ENCODE measurements around the gene GEMIN5.
A peak's percentile ranks its signal among the peaks of the same experiment; 100 is the strongest.
"Not testable (repeated sequence)": the region's sequence is repeated elsewhere in the genome, so short reads cannot be mapped to it uniquely, and the experiment has no call there.

Gene GEMIN5, protein sequence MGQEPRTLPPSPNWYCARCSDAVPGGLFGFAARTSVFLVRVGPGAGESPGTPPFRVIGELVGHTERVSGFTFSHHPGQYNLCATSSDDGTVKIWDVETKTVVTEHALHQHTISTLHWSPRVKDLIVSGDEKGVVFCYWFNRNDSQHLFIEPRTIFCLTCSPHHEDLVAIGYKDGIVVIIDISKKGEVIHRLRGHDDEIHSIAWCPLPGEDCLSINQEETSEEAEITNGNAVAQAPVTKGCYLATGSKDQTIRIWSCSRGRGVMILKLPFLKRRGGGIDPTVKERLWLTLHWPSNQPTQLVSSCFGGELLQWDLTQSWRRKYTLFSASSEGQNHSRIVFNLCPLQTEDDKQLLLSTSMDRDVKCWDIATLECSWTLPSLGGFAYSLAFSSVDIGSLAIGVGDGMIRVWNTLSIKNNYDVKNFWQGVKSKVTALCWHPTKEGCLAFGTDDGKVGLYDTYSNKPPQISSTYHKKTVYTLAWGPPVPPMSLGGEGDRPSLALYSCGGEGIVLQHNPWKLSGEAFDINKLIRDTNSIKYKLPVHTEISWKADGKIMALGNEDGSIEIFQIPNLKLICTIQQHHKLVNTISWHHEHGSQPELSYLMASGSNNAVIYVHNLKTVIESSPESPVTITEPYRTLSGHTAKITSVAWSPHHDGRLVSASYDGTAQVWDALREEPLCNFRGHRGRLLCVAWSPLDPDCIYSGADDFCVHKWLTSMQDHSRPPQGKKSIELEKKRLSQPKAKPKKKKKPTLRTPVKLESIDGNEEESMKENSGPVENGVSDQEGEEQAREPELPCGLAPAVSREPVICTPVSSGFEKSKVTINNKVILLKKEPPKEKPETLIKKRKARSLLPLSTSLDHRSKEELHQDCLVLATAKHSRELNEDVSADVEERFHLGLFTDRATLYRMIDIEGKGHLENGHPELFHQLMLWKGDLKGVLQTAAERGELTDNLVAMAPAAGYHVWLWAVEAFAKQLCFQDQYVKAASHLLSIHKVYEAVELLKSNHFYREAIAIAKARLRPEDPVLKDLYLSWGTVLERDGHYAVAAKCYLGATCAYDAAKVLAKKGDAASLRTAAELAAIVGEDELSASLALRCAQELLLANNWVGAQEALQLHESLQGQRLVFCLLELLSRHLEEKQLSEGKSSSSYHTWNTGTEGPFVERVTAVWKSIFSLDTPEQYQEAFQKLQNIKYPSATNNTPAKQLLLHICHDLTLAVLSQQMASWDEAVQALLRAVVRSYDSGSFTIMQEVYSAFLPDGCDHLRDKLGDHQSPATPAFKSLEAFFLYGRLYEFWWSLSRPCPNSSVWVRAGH (N-terminal part only)

DNA sequence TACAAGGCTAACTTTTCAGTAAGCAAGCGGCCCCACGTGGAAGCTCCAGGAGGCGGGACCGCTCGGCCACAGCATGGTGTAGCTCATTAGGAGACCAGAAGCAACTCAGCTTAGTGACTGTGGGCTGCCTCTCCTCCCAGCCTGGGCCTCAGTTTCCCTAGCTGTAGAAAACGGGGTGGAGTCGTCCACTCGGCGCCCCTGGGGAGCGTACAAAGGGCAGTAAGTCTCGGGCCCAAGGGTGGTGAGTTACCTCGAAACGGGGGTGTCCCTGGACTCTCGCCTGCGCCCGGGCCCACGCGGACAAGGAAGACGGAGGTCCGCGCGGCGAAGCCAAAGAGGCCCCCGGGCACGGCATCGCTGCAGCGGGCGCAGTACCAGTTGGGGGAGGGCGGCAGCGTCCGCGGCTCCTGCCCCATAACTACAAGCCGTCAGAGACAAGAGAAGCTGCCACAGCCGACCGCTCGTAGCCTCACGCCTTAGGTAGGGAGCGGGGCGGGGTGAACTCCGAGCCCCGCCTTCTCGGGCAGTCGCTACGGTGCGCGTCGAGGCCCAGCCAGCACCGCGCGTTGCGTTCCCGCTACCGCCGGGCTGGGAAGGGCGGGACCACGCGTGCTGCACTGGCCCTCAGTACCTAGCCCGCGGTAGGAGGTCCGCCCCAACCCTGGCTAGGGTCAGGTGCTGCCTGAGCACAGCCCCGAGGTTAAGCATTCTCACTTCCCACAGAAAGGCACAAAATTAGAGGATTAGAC is at the start of gene GEMIN5:
Gene GEMIN5, minus strand, starts transcription at position 494 of the 749 bp plus-strand sequence. Its CDS starts 78 bp downstream, at position 416.
- peak; percentile 5 for DNase-seq

DNA sequence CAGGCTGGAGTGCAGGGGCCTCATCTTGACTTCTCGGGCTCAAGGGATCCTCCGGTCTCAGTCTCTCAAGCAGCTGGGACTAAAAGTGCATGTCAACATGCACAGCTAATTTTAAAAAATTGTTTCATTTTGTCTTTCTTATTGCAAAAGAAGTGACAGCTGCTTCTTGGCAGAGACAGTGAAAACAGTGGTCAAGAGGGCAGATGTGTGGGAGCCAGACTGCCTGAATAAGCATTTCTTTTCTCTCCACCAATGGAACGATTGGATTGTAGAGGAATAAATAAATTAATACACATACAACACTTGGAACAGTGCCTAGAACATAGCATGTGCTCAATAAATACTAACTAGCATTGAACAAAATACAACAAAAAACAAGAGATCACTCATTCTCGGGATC is 48.1 kb upstream of the GEMIN5 start:
- no peak for DNase-seq

DNA sequence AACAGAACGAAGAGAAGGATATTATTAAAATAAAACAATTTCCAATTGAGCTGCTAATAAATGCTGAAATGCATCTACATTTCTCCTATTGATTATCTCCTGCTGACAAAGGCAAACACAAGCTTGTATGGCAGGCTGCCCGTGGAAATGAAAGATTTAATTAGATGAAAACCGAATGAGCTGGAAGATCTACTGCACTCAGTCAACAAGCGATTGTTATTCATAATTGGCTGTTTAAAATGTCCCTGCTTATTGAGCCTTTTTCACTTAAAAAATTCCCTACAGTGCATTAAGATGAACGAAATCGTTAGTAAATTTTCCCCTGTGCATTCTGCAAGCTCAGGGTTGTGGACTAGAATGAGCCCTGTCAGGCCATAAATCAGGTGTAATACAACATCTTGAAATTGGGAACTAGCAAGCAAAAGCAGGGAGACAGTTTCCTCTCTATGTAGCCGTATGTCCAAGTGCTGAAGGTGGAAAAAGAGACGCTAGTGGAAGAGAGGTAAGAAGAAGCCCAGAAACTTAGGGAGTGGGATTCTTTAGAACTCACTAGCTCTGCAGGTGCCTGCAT is 47.0 kb upstream of the GEMIN5 start:
- no peak for DNase-seq

DNA sequence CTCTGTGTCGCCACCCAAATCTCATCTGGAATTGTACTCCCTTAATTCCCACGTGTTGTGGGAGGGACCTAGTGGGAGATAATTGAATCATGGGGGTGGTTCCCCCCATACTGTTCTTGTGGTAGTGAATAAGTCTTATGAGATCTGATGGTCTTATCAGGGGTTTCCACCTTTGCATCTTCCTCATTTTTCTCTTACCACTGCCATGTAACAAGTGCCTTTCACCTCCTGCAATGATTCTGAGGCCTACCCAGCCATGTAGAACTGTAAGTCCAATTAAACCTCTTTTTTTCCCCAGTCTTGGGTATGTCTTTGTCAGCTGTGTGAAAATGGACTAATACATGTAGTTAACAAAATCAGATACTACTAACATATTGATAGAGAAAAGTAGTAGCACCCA is 40.3 kb upstream of the GEMIN5 start:
- DNase-seq, result not testable (repeated sequence)

DNA sequence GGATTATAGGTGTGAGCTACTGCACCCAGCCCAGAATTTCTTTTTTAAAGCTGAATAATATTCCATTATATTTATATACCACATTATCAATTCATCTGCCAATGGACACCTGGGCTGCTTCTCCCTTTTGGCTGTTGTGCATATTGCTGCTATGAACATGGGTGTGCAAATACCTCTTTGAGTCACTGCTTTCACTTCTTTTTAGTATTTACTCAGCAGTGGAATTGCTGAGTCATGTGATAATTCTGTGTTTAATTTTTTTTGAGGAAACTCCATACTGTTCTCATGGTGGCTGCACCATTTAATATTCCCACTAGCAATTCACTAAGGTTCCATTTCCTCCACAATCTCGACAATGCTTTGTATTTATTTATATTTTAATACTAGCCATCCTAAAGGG is 39.4 kb upstream of the GEMIN5 start:
- DNase-seq, result no peak

DNA sequence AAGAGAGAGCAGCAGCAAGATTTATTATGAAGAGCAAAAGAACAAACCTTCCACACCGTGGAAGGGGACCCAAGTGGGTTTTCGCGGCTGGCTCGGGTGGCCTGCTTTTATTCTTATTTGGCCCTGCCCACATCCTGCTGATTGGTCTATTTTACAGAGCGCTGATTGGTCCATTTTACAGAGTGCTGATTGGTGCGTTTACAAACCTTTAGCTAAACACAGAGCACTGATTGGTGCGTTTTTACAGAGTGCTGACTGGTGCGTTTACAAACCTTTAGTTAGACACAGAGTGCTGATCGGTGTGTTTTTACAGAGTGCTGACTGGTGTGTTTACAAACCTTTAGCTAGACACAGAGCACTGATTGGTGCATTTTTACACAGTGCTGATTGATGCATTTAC is 38.1 kb upstream of the GEMIN5 start:
- DNase-seq, result not testable (repeated sequence)

DNA sequence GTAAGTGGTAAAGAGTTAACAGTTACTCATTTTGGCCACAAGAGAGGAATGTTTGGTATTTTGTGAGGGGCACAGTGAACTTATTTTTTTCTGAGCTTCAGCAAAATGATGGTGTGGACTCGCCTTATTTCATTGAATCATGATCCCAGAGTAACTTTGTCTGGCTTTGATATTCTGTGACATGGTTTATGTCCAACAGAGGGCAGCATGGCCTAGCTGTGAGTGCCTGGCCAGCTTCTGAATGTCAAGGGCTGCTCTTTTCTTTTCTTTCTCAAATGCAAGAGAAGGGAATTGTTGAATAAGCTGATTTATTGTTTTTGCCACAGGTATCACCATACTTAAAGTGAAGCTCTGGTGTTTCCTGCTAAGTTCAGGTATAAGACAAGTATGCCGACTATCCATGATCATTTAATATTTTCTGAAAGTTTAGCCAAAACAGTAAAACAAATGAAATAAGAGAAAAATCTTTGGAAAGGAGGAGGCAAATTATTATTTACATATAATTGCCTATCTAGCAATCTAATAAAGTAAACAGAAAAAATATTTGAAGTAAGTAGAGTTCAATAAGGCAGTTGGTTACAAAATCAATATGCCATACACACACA is 34.6 kb upstream of the GEMIN5 start:
- no peak for DNase-seq

DNA sequence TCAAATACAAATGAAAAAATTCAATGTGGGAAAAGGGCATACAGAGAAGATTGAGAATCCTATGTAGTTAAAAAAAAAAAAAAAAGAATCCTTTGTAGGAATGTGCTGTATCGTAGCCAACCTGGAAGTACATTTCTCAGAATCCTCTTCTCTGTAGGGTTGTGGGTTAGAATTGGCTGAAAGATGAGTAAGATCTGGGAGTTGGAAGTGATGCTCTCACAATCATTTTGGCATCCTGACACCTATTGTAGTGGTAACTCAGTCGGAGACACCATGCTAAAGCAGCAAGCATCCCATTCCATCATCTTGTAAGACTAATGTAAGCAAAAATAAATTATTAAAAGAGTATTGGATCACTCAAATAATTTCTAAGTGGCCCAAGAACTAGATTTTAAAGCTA is 33.5 kb upstream of the GEMIN5 start:
- DNase-seq, result no peak

DNA sequence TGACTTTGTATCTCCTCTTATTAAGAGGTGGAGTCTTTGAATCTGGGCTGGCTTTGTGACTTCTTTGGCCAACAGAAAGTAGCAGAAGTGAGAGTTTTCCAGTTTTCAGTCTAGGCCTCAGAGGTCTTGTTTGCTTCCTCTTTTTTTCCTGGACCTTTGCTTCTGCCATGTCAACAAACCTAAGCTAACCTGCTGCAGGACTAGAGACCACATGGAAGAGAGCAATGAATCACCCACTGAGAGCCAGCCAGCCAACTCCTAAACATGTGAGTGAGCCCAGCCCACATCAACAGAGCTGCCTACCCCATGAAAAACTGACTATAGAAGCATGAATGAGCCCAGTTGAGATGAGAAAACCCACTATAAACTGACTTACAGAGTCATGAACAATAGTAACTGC is 32.7 kb upstream of the GEMIN5 start:
- no peak for DNase-seq

DNA sequence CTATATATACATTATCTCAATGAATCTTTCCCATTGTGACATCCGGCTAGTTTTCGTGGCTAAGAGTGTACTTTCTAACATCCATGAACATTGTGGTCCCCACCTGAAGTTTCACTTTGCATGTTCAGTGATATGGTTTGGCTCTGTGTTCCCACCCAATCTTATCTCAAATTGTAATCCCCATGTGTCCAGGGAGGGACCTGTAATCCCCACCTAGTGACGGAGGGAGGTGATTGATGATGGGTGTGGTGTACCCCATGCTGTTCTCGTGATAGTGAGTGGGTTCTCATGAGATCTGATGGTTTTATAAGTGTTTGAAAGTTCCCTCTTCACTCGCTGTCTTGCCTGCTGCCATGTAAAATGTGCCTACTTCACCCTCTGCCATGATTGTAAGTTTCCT is 30.9 kb upstream of the GEMIN5 start:
- no peak for DNase-seq

DNA sequence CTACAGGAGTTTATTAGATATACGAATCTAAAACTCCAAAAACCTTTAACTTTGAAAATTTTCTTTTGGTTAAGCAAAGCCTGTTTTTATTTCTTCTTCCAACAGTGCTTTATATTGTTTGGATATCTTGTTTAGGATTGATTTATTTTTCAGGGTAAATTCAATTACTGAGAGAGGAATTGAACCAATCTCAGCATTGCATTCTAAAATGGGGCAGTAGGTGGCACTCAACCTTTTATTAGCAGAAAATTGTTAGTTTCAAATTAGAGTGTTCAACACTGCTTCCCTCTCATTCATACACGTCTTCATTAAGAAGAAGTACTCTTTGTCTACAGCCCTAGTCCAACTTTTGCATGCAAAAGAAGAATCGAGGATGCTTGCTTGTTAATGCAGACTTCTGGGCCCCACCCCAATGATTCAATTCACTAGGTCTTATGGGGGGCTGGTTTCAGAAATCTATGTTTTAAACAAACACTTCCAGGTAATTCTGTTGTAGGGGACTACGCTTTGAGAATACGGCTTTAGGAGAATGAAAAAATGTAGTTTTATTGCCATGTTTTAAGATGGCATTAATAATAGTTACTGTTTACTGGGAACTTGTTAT is 29.5 kb upstream of the GEMIN5 start:
- no peak for DNase-seq

DNA sequence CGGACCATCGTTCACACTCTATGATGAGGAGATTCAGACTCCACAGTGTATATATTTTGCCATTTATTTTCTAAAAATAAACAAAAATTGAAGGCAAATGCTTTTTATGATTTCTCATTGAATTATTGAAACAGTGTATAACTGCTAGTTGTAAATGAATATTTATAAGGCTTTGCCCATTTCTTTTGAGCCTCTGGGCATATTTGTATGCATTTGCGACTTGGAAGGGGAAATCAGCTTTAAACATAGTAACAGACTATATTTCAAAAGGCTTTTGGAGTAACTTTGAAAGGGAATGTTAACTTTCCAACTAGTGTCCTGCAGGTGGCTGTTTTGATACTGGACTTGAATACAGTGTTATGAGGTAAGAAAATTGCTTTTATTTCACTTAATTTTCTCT is 28.9 kb upstream of the GEMIN5 start:
- DNase-seq, result no peak

DNA sequence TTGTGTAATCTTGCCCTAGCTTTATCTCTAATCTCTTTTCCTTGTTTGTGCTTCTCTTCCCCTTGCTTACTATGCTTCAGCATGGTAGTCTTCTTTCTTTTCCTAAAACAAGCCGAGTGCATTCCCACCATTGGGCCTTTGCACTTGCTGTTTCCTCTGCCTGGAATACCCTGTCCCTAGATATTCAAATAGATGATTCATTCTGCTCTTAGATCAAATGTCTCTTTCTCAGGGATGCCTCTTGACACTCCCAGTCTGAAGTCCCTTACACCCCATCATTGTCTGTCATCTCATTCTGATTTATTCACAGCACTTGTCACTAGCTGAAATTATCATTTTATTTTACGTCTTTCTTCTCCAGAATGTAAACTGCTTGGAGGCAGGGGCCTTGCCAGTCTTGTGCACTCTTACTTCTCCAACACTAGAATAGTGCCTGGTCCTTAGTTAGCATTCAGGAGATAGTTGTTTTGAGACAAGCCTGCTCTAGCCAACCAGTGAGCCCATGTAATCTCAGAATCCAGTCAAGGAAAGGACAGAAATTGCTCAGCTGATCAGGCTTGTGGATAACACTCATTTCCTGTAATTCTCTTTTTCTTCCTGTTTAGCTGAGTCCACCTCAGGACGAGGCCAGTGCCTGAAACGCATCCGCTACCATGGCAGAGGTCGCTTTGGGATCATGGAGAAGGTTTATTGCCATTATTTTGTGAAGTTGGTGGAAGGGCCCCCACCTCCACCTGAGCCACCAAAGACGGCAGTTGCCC is 28.2 kb upstream of the GEMIN5 start:
- no peak for DNase-seq

DNA sequence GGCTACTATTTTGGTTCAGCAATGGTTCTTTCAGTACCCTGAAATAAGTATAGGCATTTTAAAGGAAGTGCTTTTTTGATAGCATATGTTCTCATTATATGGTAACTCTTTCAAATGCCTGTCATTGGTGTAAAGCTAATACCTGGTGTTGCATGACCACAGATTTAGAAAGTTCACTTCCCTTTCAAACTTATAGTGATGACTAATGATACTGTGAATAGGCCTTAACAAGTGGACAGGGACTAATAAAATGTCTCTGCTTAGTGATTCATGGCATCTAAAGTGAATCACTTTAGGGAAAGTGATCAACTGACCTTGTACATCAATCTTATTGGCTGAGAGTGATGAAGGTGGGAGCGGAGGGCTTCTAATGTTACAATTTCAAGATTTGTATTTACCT is 24.5 kb upstream of the GEMIN5 start:
- DNase-seq, result no peak

DNA sequence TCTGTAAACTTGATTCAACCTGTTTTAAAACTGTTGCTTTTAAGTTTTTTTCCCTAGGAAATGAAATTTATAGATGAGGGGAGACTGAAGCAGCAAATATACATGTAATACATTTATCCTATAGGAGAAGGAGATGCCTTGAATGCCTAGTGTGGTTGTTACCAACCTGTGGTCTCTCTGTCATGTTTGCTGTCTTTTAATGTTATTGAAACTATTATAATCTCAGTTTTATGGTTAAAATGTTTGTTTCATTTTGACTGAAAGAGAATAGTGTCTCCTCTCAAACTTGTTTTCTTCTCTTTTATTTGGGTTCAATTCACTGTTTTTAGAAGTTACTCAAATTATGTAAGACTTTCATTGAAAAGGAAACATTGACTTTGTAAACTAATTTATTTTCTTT is 18.7 kb upstream of the GEMIN5 start:
- no peak for DNase-seq

DNA sequence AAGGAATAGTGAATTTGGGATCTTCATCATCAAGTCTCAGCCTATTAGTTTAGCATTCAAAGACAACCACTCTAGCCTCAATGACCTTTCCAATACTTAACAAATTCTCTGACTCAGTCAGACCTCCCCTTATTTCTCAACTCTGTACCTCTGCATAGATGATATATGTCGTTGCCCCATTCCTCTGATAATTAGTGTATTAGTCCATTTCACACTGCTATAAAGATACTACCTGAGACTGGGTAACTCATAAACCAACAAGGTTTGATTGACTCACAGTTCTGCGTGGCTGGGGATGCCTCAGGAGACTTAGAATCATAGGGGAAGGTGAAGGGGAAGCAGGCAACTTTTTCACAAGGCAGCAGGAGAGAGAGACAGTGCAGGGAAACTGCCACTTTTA is 11.8 kb upstream of the GEMIN5 start:
- DNase-seq, result no peak

DNA sequence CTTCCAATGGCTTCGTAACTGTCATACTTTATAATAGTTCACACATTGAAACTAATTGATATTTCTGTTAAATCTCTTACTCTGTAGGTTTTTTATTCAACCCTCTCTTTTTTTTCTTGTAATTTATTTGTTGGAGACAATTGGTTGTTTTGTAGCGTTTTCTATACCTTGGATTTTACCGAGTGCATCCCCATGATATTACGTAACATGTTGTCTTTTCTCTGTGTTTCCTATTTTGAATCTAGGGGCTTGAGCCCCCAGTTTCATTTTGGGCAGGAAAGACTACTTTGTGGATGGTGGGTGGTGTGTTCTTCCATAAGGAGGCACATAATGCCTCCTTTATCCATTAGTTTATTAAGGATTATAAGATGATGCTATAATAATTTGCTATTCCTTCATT is 10.3 kb upstream of the GEMIN5 start:
- DNase-seq, result no peak

DNA sequence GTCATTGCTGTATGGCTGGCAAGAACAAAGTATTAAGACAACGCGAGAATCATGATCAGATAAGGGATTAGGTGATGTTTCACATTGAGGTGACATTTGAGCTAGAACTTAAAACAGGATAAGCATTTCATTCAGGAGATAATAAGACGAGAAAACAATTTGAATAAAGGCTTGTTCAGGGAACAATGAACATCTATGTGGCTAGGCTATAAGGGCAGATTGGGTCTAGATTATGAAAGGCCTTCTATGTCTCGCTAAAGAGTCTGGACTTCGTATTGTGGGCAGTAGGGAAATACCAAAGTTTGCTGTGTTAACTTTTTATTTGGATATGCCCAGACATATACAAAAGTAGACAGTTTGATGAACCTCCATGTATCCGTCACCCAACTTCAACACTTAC is 9.8 kb upstream of the GEMIN5 start:
- no peak for DNase-seq

DNA sequence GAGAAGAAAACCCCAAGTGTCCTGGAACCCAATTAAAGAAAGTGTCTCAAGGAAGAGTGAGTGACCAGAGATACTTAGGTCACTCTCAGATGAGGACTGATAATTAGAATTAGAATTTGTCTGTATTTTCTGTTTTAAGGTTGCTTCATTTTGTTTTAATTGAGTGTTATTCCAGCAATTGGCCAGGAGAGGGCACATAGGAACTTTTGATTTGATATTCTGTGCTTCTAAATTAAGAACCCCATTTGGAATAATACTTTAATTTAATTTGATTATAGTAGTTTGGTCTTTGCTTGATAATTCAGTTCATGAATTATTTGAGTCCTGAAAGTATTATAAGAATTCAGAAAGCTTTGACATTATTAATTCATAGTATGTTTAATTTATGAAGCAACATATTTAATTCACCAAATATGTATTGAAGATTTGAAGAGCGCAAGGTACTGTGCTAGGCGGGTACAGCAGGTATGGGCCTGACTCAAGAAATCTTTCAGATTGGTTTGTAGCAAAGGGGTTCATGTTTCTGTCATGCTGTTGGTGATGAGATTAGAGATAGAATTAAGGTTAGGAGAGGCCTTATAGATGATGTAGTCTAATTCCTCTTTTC is 7.8 kb upstream of the GEMIN5 start:
- no peak for DNase-seq

DNA sequence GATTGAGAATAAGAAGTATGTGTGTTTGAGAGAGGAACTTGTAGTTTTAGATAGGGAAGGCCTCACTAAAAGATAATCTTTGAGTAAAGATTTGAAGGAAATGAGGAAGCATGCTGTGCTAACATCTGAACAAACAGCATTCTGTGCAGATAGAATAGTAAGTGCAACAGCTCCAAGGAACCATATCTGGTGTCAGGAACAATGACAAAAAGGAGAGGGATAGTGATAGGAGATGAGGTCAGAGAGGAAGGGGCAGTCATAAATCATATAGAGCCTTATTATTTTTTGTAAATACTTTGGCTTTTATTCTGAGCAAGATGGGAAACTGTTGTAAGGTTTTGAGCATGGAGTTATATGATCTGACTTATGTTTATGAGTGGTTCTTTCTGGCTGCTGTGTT is 6.7 kb upstream of the GEMIN5 start:
- DNase-seq, result no peak

Data from KG1 (cell line).